ENCODE data around the gene SLC24A3.

Gene SLC24A3

DNA sequence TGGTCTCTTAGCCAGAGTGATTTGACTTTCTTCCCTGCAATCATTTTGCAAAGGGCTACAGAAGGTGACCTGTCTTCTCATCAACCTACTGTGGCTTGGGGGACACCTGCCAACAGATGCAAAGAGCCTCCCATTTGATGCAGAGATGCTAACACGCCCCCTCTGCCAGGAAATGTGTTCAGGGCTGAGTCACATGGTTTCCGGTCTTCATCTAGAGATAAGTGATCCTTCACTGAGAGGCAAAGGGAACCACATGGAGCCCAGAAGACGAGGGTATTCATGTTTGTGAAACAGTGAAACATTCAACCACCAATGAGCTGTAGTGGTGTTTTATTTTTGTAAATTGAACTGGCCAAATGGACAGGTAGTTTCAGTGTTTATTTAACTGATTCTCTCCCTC, 436.6 kb downstream of the SLC24A3 start:
- ChIA-PET POLR2A (no interaction called here), CTCF (no interaction called here)
- no peak for DNase-seq (ENCODE audit: extremely low spot score)
- TF ChIP-seq L3MBTL2 (conservative IDR thresholded peaks at IDR 0.05) (no peak), FOXK2 (IDR thresholded peaks at IDR 0.05) (no peak), FOXM1 (IDR thresholded peaks at IDR 0.05; ENCODE audit: borderline replicate concordance) (no peak), BHLHE40 (IDR thresholded peaks at IDR 0.05; ENCODE audit: borderline replicate concordance) (no peak), ELF4 (IDR thresholded peaks at IDR 0.05) (no peak), FOXA1 (IDR thresholded peaks at IDR 0.05) (no peak)

DNA sequence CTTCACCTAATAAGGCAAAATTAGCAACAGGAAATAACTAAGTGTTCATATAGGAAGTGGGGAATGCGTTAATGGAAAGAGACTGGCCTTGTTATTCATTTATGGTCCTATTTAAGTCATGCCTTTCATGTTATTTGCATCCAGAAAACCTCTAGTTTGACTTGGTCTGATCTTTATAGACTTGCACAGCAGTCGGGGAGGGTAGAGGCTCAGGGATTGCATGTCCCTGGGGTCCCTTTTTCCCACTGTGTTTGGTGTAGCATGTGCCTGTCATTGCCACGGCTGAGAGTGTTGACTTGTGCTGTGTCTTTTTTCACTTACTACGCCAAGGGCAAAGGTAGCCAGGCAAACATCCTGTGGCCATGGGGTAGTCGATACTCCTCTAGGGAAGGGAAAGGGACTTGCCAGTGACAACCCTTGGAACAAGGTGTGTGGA, 440.2 kb downstream of the SLC24A3 start:
- no peak for DNase-seq (ENCODE audit: extremely low spot score)
- ChIA-PET POLR2A (no interaction called here), CTCF (no interaction called here)
- TF ChIP-seq L3MBTL2 (conservative IDR thresholded peaks at IDR 0.05) (no peak), TARDBP (IDR thresholded peaks at IDR 0.05) (no peak)

DNA sequence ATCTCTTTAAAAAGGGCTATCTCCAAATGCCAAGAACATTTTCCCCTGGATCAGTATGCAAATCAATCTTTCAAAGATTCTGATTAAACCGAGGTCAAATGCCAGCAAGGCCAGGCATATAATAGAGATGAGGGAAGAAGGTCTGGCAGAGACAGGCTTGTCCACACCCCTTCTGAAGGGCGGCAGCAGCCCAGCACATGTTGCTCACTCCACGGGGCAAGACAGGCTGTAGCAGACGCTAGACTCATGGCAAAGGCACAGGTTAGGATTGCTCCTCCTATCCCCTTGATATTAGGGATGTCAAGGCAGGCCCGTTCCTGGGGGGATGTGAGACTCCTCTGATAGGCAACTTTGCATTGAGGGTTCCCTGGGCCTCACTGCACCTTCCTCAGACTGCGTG, 440.9 kb downstream of the SLC24A3 start:
- POLR2A ChIA-PET = no interaction called here
- CTCF ChIA-PET = no interaction called here
- no peak for TF ChIP-seq TARDBP (IDR thresholded peaks at IDR 0.05)
- TF ChIP-seq HDGF (IDR thresholded peaks at IDR 0.05; ENCODE audit: borderline replicate concordance) = no peak
- TF ChIP-seq FOXA1 (IDR thresholded peaks at IDR 0.05) = no peak
- no peak for TF ChIP-seq FOXM1 (IDR thresholded peaks at IDR 0.05; ENCODE audit: borderline replicate concordance)
- TF ChIP-seq SUZ12 (IDR thresholded peaks at IDR 0.05) = no peak
- TF ChIP-seq L3MBTL2 (conservative IDR thresholded peaks at IDR 0.05) = no peak
- TF ChIP-seq, protein P1, sequence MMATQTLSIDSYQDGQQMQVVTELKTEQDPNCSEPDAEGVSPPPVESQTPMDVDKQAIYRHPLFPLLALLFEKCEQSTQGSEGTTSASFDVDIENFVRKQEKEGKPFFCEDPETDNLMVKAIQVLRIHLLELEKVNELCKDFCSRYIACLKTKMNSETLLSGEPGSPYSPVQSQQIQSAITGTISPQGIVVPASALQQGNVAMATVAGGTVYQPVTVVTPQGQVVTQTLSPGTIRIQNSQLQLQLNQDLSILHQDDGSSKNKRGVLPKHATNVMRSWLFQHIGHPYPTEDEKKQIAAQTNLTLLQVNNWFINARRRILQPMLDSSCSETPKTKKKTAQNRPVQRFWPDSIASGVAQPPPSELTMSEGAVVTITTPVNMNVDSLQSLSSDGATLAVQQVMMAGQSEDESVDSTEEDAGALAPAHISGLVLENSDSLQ (IDR thresholded peaks at IDR 0.05) = no peak
- no peak for TF ChIP-seq CTBP1 (IDR thresholded peaks at IDR 0.05; ENCODE audit: borderline replicate concordance)
- TF ChIP-seq FOXK2 (IDR thresholded peaks at IDR 0.05) = no peak
- no peak for TF ChIP-seq NFRKB (IDR thresholded peaks at IDR 0.05)
- no peak for TF ChIP-seq ZNF384 (IDR thresholded peaks at IDR 0.05)
- TF ChIP-seq ELF4 (IDR thresholded peaks at IDR 0.05) = no peak
- no peak for TF ChIP-seq ARNT (IDR thresholded peaks at IDR 0.05)
- TF ChIP-seq BHLHE40 (IDR thresholded peaks at IDR 0.05; ENCODE audit: borderline replicate concordance) = no peak
- TF ChIP-seq SP1 (IDR thresholded peaks at IDR 0.05) = no peak
- DNase-seq (ENCODE audit: extremely low spot score) = no peak

DNA sequence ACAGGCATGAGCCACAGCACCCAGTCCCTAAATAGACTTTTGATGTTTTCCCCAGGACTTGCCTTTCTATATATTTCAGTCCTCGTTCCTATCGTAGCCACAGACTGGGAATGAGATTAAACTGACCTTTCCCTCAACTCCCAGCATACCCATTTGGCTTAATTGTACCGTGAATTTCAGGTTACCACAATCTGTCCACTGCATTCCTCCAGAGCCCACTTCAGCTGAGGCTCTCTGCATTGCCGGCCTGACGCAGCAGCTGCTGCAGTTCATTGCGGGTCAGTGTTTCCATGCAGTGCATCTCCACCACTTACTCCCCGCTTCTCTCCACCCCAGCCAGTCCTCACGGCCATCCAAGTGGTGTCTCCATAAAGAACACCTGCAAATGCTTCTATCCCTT, 442.5 kb downstream of the SLC24A3 start:
- no peak for DNase-seq (ENCODE audit: extremely low spot score)
- TF ChIP-seq FOXA1 (IDR thresholded peaks at IDR 0.05) (no peak), ELF4 (IDR thresholded peaks at IDR 0.05) (no peak), TARDBP (IDR thresholded peaks at IDR 0.05) (no peak), NFRKB (IDR thresholded peaks at IDR 0.05) (no peak), LEF1 (IDR thresholded peaks at IDR 0.05; ENCODE audit: borderline replicate concordance) (no peak), SP1 (IDR thresholded peaks at IDR 0.05) (no peak), L3MBTL2 (conservative IDR thresholded peaks at IDR 0.05) (no peak), BHLHE40 (IDR thresholded peaks at IDR 0.05; ENCODE audit: borderline replicate concordance) (no peak), CTBP1 (IDR thresholded peaks at IDR 0.05; ENCODE audit: borderline replicate concordance) (no peak), FOXM1 (IDR thresholded peaks at IDR 0.05; ENCODE audit: borderline replicate concordance) (no peak), HDGF (IDR thresholded peaks at IDR 0.05; ENCODE audit: borderline replicate concordance) (no peak)
- TF ChIP-seq, protein P1 (IDR thresholded peaks at IDR 0.05) = no peak
- ChIA-PET CTCF (no interaction called here), POLR2A (no interaction called here)

DNA sequence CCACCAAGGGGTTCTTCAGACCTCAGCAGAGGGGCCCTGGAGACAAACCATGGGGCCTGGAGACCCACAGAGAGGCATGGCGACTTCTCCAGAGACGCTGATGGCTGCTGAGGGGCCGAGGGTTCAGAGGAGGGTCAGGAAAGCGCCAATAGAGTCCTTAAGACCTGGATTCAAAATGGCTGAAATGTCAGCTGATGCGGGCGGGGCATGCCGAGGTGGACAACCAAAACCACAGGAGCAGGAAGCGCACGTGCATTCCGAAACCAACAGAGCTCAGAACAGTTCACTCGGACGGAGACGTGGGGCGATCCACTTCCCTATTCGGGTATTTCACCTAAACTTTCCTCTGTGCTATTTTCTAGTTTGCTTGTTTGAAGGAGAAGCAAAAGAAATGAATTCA, 445.7 kb downstream of the SLC24A3 start:
- CTCF ChIA-PET = no interaction called here
- DNase-seq (ENCODE audit: extremely low spot score) = no peak
- TF ChIP-seq HDGF (IDR thresholded peaks at IDR 0.05; ENCODE audit: borderline replicate concordance) = no peak
- no peak for TF ChIP-seq CTBP1 (IDR thresholded peaks at IDR 0.05; ENCODE audit: borderline replicate concordance)
- TF ChIP-seq BHLHE40 (IDR thresholded peaks at IDR 0.05; ENCODE audit: borderline replicate concordance) = no peak
- POLR2A ChIA-PET = no interaction called here

DNA sequence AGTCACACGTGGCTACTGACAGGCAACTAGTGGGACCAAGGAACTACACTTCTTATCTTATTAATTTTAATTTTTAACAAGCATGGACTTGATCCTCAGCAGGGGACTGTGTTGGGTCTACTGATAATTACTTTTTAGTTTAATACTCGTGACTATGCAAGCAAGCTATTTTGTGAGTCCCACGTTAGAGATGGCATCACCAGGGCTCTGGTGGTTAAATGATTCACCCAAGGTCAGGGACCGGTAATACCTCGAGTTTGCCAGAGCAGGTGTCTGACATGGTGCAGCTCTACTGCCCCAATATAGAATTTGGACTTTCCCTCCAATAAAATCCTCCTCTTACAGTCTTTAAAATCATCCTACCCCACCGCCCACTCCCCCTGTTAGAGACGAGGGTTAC, 447.0 kb downstream of the SLC24A3 start:
- ChIA-PET CTCF (no interaction called here), POLR2A (no interaction called here)
- TF ChIP-seq SUZ12 (IDR thresholded peaks at IDR 0.05) (no peak), BHLHE40 (IDR thresholded peaks at IDR 0.05; ENCODE audit: borderline replicate concordance) (no peak), SP1 (IDR thresholded peaks at IDR 0.05) (no peak), FOXK2 (IDR thresholded peaks at IDR 0.05) (no peak), CTBP1 (IDR thresholded peaks at IDR 0.05; ENCODE audit: borderline replicate concordance) (no peak), L3MBTL2 (conservative IDR thresholded peaks at IDR 0.05) (no peak), FOXA1 (IDR thresholded peaks at IDR 0.05) (no peak), FOXM1 (IDR thresholded peaks at IDR 0.05; ENCODE audit: borderline replicate concordance) (no peak), ARNT (IDR thresholded peaks at IDR 0.05) (no peak), HDGF (IDR thresholded peaks at IDR 0.05; ENCODE audit: borderline replicate concordance) (no peak)
- no peak for DNase-seq (ENCODE audit: extremely low spot score)

DNA sequence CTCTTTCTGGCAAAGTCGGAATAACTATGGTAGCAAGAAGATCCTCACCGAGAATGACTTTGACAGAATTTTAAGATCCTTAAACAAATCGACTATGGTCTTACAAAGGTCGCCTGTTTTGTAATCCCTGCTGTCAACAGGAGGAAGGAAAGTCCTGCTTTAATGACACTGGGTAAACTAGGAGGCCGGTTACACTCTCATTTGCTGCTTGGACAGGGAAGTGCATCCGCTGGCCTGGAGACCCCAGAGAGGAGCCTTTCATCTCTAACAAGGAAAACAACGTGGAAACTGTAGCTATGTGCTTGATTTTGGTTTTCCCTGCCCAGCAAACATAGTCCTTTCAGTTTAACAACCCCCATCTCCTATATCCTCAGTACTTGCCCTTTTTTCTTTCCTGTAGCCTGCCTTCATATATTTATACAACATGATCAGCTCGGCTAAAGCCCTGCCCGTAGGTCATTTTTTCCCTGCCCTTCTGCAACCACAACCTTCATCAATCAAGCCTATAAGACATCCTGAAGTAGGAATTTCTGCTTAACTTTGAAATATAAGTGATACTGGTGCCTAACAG, 448.5 kb downstream of the SLC24A3 start:
- DNase-seq (ENCODE audit: extremely low spot score) = no peak
- ChIA-PET CTCF (interaction anchor here (0.8 to 1.6 kb wide), 6 partner anchors 12 to 587 kb away, joined by 3 to 9 read pairs (median 3); no protein-coding TSS in a partner anchor), POLR2A (no interaction called here)
- TF ChIP-seq TARDBP (IDR thresholded peaks at IDR 0.05) = no peak
- TF ChIP-seq L3MBTL2 (conservative IDR thresholded peaks at IDR 0.05) = no peak
- no peak for TF ChIP-seq ZNF384 (IDR thresholded peaks at IDR 0.05)
- TF ChIP-seq NFRKB (IDR thresholded peaks at IDR 0.05) = no peak
- TF ChIP-seq CTBP1 (IDR thresholded peaks at IDR 0.05; ENCODE audit: borderline replicate concordance) = no peak
- TF ChIP-seq ELF4 (IDR thresholded peaks at IDR 0.05) = no peak
